Heart left ventricle (tissue), 16 donors: ENCODE data around the gene CTSG. TPM values are rescaled to one million over a fixed set of nuclear protein-coding genes. Genes with fewer than 3 reads are reported as not detected.

Experiments
- ATAC-seq, 4 donors: fragments of 200-7000 bp; cut with Tn5 transposase; one replicate each; pipeline ENCODE4 v1.9.1; 2020 to 2022; ENCODE audit warnings: moderate library complexity in 4 of 4, mild to moderate bottlenecking in 3 of 4, moderate number of reproducible peaks in 1 of 4
- DNase-seq, 5 donors: peaks; one replicate each; pipeline ENCODE4 v3.0.0-alpha.2; 2020
- H3K27ac ChIP-seq, 12 donors: fragments of 200-600 bp; sonication (generic) in 4 of 12; one replicate each; pipeline versions ENCODE4 v1.5.0 to v1.8.0; 2016 to 2022; ENCODE audit warnings: mild to moderate bottlenecking in 2 of 12
- H3K27me3 ChIP-seq, 9 donors: fragments of 200-600 bp; sonication (generic) in 2 of 9; one replicate each; pipeline versions ENCODE4 v1.5.1 to v1.8.0; 2016 to 2022; ENCODE audit warnings: mild to moderate bottlenecking in 3 of 9
- H3K36me3 ChIP-seq, 9 donors: fragments of 200-600 bp; sonication (generic) in 2 of 9; one replicate each; pipeline versions ENCODE4 v1.5.0 to v1.8.0; 2018 to 2022; ENCODE audit warnings: mild to moderate bottlenecking in 2 of 9
- H3K4me1 ChIP-seq, 12 donors: fragments of 200-600 bp; sonication (generic) in 4 of 12; one replicate each; pipeline versions ENCODE4 v1.5.0 to v1.8.0; 2016 to 2022; ENCODE audit warnings: mild to moderate bottlenecking in 3 of 12
- H3K4me3 ChIP-seq, 12 donors: fragments of 200-600 bp; sonication (generic) in 4 of 12; one replicate each; pipeline versions ENCODE4 v1.5.0 to v1.8.0; 2017 to 2022; ENCODE audit warnings: mild to moderate bottlenecking in 9 of 12, moderate library complexity in 4 of 12
- H3K9me3 ChIP-seq, 12 donors: fragments of 200-600 bp; sonication (generic) in 4 of 12; one replicate each; pipeline versions ENCODE4 v1.5.0 to v1.8.0; 2016 to 2022; ENCODE audit warnings: mild to moderate bottlenecking in 1 of 12
- POLR2A ChIP-seq, 2 donors: fragments of 450-650 bp; IDR thresholded peaks; one replicate each; pipeline ENCODE4 v1.6.1; 2017; ENCODE audit warnings: antibody characterized with exemption in 2 of 2, mild to moderate bottlenecking in 2 of 2, moderate library complexity in 2 of 2
- WGBS, 4 donors: extraction: QIAGEN DNeasy Blood & Tissue Kit in 2 of 4; methylation state at CpG; one replicate each; pipeline versions ENCODE4 v1.1.5 to v1.1.7; 2013 to 2018; 5-methylcytosine and 5-hydroxymethylcytosine counted together
- intact Hi-C, 10 donors: fragments of 100-400 bp; cut with DNase I; formaldehyde crosslinking; loops; one replicate each; pipeline versions ENCODE4 v1.11.1 to v1.14.2; 2022
- polyA plus RNA-seq, 2 donors: library from polyadenylated mRNA; stranded (reverse); fragments of 200-250 nt; gene quantifications; one replicate each; pipeline ENCODE4 v1.2.3, GENCODE V29; 2013
- total RNA-seq, 9 donors: library from RNA; depleted of rRNA in 2 of 9; stranded (reverse); fragments of >200 nt in 2 of 9; fragmentation: NEBNext Ultra II Directional in 3 of 9; extraction: Animal tissue kit (Norgen Biotek cat#: 25700) in 3 of 9; gene quantifications; one replicate each; pipeline versions ENCODE4 v1.1.0 to v1.2.4, GENCODE V29; 2016 to 2023
- TF ChIP-seq, protein P1 (sequence below), 12 donors: fragments of 200-600 bp; sonication (generic) in 4 of 12; IDR thresholded peaks; one replicate each; pipeline versions ENCODE4 v1.5.0 to v1.8.0; 2018 to 2022; ENCODE audit warnings: antibody characterized with exemption in 12 of 12, mild to moderate bottlenecking in 5 of 12
- donor health status: ischemic (EF 13 %, LVEDD 7.1; RV severe dilation, severe dysfunction).
- donor health status: healthy with polysubstance abuse.
- donor health status: DM: no; HTN: yes; CAD: no.
- donor health status: DM: no; HTN: no; CAD: no.
- donor health status: ischemic (EF 25% LVEDD 6.9; RV normal size, moderate dysfunction).
- donor health status: ischemic (EF 25% LVEDD 5.7; RV mildly dilated, moderate dysfunction).
- donor health status: healthy.
- donor health status: DM: yes; HTN: yes; CAD: no.
- donor health status: ischemic (EF 35%, LVEDD 5.7; RV mildly dilated, moderate dysfunction).
- donor health status: nonischemic (EF 11% LVEDD 7.7; RV severe dilation, severe dysfunction).
- donor health status: DM: yes; HTN: yes; CAD: no.
- donor health status: PGD.
- donor health status: ischemic (EF 29% LVEDD 5.4; RV normal size, mild dysfunction).
- donor health status: nonischemic (EF 23%, LVEDD 6.1; RV moderate dilation, normal function).

CTSG gene
- total and polyA plus RNA-seq, 11 donors = 0.08 to 2.9 (median 0.73) TPM; not detected in 2

DNA sequence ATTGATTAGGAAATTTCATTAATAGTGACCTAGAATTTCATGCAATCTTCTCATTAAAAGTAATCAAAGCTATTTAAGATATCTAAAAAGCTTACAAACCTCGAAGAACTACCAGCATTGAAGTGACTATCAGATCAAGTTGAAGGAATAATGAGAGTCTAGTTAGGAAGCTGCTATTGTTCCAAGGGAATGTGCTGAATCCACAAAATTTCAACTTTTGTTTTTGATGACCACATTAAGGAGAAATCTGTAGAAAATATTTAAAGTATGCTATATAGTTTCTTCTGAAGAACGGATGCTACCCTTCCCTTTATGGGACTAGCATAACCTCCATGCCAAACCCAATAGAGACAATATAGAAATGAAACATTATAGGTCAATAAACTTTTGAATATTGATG lies 2.5 kb upstream of the CTSG start:
- no peak overlapping the region for H3K4me3 ChIP-seq
- no peak for DNase-seq
- intact Hi-C loops = no loop called here
- 57 to 63% (median 60%) methylated on average over 2 of the region's 2 CpGs for WGBS, 4 donors
- peaks cover 0 to 6% (median 0%) of the 10 kb centered on the region in 12 donors for H3K4me1 ChIP-seq
- no peak for ATAC-seq
- H3K9me3 ChIP-seq = peaks cover 0 to 9% (median 0%) of the 10 kb centered on the region in 12 donors
- H3K27me3 ChIP-seq = peaks cover 0 to 3% (median 0%) of the 10 kb centered on the region in 9 donors
- no peaks in the 10 kb centered on the region for H3K36me3 ChIP-seq
- no peak overlapping the region for H3K27ac ChIP-seq
- TF ChIP-seq, protein P1, sequence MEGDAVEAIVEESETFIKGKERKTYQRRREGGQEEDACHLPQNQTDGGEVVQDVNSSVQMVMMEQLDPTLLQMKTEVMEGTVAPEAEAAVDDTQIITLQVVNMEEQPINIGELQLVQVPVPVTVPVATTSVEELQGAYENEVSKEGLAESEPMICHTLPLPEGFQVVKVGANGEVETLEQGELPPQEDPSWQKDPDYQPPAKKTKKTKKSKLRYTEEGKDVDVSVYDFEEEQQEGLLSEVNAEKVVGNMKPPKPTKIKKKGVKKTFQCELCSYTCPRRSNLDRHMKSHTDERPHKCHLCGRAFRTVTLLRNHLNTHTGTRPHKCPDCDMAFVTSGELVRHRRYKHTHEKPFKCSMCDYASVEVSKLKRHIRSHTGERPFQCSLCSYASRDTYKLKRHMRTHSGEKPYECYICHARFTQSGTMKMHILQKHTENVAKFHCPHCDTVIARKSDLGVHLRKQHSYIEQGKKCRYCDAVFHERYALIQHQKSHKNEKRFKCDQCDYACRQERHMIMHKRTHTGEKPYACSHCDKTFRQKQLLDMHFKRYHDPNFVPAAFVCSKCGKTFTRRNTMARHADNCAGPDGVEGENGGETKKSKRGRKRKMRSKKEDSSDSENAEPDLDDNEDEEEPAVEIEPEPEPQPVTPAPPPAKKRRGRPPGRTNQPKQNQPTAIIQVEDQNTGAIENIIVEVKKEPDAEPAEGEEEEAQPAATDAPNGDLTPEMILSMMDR (IDR thresholded peaks at IDR 0.05) = no peak
- TF ChIP-seq POLR2A (IDR thresholded peaks at IDR 0.05) = no peak

DNA sequence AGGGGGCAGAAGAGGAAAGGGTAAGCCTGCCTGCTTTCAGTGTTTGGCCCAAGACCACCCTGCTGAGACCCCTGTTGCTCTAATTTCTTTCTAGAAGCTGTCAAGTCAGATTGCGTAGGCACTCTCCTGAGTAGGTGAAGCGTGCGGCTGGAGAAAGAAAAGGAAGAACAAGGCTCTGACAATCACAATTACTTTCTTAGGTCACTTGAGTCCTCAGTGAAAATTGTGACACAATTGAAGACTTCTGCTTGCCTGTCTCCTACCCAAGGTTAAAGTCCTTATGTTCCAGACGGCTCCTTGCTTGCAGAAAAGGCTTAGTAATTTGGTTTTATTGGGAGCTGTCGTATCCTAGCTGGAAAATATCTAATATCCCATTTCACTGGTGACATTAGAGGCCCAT lies 721 bp upstream of the CTSG start:
- ATAC-seq (no peak), DNase-seq (no peak)
- 72 to 82% (median 78%) methylated on average over 5 of the region's 5 CpGs for WGBS, 4 donors
- no peaks in the 10 kb centered on the region for H3K36me3 ChIP-seq
- peaks cover 0 to 6% (median 0%) of the 10 kb centered on the region in 12 donors for H3K4me1 ChIP-seq
- intact Hi-C loops = no loop called here
- H3K27ac ChIP-seq = no peak overlapping the region
- no peak overlapping the region for H3K4me3 ChIP-seq
- TF ChIP-seq, protein P1 (IDR thresholded peaks at IDR 0.05) = no peak
- TF ChIP-seq POLR2A (IDR thresholded peaks at IDR 0.05) = no peak
- H3K27me3 ChIP-seq = peaks cover 0 to 3% (median 0%) of the 10 kb centered on the region in 9 donors
- no peaks in the 10 kb centered on the region for H3K9me3 ChIP-seq

DNA sequence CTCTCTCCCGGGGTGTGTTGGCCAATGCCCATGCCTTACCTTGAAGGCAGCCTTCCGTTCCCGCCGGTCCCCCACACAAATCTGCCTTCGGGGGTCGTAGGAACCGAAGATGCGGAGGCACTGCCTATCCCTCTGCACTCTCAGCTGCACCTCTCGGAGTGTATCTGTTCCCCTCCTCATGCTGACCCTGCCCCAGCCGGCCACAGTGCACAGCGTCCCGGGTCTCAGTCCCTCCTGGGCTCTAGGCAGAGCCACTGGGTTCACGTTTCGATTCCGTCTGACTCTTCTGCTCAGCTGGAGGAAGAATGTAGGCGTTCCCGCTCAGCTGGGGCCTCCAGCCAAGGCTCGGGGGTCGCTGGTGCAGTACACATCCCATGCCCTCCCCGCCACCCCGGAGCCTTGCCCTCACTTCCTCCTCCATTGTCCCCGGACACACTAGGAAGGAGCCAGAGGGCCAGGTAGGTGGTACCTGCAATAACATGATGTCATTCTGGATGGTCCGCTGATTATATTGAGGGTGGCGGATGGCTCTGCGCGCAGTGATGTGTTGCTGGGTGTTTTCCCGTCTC lies 1.8 kb downstream of the CTSG start:
- Histone ChIP-seq H3K27ac (no peak overlapping the region), H3K9me3 (peaks cover 0 to 12% (median 0%) of the 10 kb centered on the region in 12 donors), H3K4me1 (peaks cover 0 to 6% (median 0%) of the 10 kb centered on the region in 12 donors), H3K4me3 (no peak overlapping the region), H3K27me3 (peaks cover 0 to 3% (median 0%) of the 10 kb centered on the region in 9 donors), H3K36me3 (no peaks in the 10 kb centered on the region)
- no peak for TF ChIP-seq POLR2A (IDR thresholded peaks at IDR 0.05)
- TF ChIP-seq, protein P1 (IDR thresholded peaks at IDR 0.05) = no peak
- ATAC-seq = no peak
- intact Hi-C loops = no loop called here
- WGBS, 4 donors = 79 to 86% (median 84%) methylated on average over 23 to 27 of the region's 27 CpGs
- DNase-seq = no peak

DNA sequence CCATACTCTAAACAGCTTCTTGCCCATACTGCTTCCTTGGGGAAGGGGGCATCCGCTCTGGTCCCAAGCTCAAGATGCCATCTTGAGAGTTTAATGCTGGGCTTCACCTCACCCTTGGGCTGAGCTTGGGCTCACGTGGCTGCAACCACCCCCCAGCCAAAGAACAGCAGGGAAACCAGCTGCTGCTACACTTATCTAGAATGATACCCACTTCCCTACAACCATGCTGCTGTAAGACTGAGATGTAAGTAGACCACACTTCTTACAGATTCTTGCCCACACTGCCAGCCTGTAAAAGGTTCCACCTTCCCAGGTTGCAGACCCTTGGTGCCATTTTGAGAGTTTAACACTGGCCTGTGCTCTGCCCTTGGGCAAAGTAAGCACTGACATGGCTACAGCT lies 9.7 kb downstream of the CTSG start:
- Histone ChIP-seq H3K27me3 (no peaks in the 10 kb centered on the region), H3K9me3 (peaks cover 0 to 63% (median 13%) of the 10 kb centered on the region in 12 donors), H3K36me3 (no peaks in the 10 kb centered on the region), H3K4me1 (no peaks in the 10 kb centered on the region), H3K27ac (no peak overlapping the region), H3K4me3 (no peak overlapping the region)
- intact Hi-C loops = no loop called here
- 0 to 100% (median 62%) methylated on average over 1 to 2 of the region's 2 CpGs for WGBS, 4 donors
- TF ChIP-seq, protein P1 (IDR thresholded peaks at IDR 0.05) = no peak
- no peak for TF ChIP-seq POLR2A (IDR thresholded peaks at IDR 0.05)
- ATAC-seq = no peak
- DNase-seq = no peak
